GM21576 (cell line): ENCODE data around the gene AANAT.

Source experiments
- ATAC-seq: cut with Tn5 transposase; IDR thresholded peaks from one replicate; pipeline ENCODE4 v1.9.1; 2021; ENCODE audit warnings: mild to moderate bottlenecking, moderate library complexity; ENCODE audit not compliant: unreplicated experiment

AANAT gene

DNA sequence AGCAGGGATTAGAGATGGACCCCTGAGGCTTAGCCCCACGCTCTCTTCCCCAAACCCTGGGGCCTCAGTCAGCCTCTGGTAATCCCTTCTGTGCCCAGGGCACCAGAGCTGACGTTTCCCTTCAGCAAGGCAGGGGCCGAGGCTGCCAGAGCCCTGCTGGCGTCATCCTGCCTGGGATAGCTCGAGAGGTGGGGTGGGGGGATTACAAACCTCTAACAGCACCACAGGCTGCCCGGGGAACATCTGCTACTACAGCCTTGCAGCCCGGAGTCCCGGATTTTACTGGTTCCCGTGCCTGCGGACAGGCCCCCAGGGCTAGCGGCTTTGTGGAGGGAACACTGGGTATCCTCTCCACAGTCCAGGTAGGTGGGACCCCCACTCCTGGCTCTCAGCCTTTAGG is at the start of gene AANAT:
Gene AANAT, plus strand, starts transcription at position 238 of the 400 bp plus-strand sequence. CDS start 1,144 bp downstream, outside the sequence.
- ATAC-seq = no peak

GRCh38 chr17:76419576-76420260 is 47.7 kb upstream of the AANAT start:
- no peak for ATAC-seq

- no peak for ATAC-seq
These were observed 46.9 kb upstream of the AANAT start for GRCh38 chr17:76420356-76421043.

DNA sequence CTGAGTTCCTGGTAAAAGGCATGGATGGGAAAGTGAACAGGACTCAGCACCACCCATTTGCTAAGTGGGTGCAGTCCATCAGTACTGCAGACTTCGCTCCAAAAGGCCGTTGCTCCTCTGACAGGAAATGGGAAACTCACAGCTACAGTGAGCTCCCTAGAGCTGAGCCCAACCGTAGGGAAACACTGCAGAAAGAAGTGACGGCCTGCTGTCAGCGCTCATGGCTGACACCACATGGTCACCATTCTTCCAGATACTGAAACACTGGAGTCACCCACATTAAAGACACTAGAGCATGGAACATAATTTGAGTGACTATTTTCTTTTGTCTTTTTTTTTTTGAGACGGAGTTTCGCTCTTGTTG is 46.4 kb upstream of the AANAT start:
- no peak for ATAC-seq

DNA sequence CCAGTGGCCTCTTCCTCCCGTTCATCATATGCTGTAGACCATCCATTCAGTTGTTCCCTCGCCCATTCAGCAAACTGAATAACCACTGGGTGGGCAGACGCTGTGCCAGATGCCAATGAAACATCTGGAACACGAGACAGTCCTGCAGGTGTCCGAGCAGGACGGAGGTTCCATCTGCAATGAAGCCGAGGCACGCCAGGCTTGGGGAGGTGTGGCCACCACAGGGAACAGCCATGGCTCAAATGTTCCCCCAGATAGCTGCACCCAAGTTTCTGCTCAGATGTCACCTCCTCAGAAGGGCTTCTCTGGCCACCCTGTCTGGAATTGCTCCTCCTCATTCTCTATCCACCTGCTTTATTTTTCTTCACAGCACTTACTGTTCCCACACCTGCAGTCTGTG is 45.0 kb upstream of the AANAT start:
- ATAC-seq = no peak

DNA sequence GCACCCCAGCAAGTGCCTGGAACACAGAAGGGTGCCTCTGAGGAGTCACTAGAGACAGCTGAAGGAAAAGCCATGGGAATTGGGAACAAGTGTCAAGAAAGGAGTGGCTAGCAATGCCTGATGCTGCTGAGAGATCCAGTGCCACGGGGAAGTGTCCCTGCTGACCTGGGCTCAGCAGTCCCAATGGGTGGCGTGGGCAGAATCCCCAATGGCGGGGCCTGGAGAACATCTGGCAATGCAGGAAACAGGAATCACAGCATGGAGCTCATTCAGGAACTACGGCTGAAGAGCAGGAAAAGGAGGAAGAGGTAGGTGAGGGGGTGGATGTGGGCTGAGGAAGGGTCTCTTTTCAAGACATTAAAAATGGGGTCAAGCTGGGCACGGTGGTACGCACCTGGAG is 44.5 kb upstream of the AANAT start:
- ATAC-seq = no peak

DNA sequence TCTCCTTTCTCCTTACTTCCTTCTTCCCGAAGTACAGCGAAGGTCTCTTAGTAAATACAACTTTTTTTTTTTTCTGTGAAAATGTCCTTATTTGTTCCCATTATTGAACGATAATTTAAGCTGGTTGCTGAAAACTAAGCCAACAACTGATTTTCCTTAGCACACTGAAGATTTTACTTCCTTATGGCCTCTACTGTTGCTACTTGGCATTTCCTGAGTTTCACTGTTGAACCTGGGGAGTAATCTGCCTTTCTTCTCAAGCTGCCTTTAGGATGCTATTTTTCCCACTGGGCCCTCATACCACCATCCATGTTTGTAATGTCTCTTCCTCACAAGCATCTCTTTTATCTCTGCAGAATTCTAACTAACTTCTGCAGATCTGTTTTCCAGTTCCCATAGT is 40.5 kb upstream of the AANAT start:
- ATAC-seq = no peak

- no peak for ATAC-seq
These were observed 39.7 kb upstream of the AANAT start for GRCh38 chr17:76427501-76428231.

DNA sequence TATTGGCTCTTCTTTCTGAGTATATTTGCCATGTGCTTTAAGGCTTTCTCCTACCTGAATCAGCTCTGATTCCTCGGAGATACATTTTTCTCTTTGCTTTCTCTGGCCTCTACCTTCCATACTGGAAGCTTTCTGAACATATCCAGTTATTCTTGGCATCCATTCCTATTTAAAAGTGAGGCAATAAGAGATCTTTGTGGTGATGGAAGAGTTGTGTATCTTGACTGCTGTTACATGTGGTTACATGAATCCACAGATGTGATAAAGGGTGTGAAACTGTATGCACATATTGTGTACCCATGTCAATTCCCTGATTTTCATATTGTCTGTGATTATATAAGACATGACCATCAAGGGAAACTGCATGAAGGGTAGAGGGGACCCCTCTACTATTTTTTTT is 38.9 kb upstream of the AANAT start:
- ATAC-seq = no peak

DNA sequence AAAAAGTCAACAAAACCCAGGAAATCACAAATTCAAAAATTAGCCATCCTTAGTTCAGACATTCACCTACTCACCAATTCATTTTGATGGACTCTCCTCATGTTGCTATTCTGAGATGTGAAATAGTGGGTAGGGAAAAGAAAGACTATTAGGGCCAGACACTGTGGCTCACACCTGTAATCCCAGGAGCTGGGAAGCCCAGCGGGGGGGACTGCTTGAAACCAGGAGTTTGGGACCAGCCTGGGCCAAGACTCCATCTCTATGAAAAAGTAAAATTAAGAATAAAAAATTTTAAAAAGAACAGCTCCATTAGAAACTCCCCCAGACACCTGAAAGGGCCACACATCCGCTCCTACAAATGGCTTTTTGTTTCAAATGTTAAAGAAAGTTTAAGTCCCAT is 35.9 kb upstream of the AANAT start:
- no peak for ATAC-seq

DNA sequence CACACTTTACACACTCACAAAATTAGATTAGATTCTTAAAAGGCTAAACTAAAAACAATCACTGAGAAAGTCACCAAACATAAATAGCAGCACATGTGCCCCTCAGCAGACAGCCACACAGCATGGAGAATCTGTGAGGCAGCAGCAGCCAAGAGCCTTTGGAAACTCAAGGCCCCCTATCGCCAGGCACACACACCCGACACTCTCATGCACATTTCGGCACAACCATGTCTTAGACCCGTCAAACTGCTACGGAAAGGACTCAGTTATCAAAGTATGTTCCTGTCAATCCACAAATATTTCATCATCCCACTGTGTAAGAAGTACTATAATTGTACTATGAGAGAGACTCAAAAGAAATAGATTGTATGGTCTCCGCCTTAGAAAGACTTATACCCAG is 35.4 kb upstream of the AANAT start:
- ATAC-seq = no peak

GRCh38 chr17:76432712-76433336 is 34.6 kb upstream of the AANAT start:
- ATAC-seq = no peak

DNA sequence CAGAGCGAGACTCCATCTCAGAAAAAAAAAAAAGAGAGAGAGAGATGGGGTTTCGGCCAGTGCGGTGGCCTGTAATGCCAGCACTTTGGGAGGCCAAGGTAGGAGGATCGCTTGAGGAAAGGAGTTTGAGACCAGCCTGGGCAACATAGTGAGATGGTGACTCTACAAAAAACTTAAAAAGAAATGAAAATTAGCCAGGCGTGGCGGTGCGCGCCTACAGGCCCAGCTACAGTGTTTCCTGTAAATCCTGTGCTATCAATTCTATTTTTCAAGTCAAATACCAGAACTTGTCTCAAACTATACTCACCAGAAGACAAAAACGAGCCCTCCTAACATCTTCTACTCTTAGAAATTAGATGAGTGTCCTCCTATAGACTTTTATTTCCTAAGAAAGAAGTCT is 33.7 kb upstream of the AANAT start:
- no peak for ATAC-seq

DNA sequence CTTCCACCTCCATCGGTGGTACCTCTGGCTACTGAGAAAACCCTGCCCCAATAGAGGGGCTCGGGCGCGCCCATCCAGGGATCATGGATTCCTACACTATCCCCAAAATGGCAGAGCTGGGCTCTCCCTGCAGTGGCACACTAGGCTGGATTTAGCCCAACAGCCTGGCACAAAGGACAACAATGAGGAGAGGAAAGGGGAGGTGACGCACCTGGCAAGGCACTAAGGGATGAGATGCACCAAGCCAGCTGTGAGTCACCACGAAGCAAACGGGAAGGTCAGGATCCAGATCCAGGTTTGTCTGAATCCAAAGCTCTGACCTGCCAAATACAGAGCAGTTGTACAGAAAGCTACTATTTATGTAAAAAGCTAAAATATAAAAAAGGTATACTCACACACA is 32.5 kb upstream of the AANAT start:
- no peak for ATAC-seq

- ATAC-seq = no peak
These were observed 31.7 kb upstream of the AANAT start for GRCh38 chr17:76435751-76436150.

DNA sequence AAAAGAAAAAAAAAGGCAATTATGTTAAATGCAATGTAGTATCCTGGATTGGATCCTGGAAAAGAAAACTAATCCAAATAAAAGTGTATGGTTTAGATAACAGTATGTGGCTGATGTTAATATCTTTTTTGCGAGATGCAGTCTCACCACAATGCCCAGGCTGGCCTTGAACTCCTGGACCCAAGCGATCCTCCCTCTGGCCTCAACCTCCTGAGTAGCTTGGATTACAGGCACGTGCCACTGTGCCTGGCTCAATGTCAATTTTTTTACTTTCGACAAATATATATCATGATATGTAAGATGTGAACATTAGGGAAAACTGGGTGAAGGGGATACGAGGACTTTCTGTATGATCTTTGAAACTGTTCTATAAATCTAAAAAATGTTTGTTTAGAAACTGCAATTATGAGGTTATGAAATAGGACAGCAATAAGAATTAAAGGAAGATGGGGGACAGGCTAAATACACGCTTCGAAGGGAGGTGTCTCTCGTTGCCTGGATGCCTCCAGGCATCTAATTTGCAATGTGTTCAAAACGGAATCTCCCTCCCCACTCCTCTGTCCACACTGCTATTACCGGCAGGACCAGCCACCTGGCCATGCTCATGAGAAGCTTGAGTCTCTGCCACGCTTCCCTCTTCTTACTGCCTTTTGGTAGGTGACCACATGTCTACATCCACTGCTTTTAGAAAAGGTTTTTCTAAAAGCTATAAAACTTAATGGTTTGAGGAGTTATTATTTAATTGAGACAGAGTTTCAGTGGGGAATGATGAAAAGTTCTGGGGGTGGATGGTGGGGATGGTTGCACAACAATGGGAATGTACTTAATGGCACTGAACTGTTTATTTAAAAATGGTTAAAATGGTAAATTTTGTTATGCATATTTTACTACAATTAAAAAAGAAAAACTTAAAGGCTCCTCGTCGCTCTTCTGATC is 29.7 kb upstream of the AANAT start:
- no peak for ATAC-seq

- no peak for ATAC-seq
These were observed 28.5 kb upstream of the AANAT start for GRCh38 chr17:76438906-76439305.

DNA sequence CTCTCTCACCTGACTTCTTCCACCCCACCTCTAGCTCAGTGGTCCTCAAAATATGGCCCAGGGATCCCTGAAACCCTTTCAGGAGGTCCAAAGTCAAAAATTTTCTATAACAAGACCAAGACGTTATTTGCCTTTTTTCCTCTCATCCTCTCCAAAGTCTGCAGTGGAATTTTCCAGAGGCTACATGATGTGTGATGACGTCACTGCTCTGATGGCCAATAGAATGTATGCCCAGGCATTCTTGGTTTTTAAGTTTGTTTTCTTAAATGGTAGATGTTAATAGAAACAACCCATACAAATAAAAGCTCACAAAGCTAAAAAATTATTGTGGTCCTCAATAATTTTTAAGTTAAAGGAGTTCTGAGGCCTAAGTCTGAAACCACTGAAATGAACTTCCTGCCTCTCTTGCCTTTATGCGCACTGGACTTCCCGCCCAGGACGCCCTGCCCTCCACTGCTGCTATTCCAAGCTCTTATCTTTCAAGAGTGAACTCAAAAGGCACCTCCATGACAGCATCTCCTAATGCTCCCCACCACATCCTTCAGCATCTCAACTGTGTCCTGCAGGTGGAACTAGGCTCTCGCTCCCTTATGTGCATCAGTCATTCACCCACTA is 28.0 kb upstream of the AANAT start:
- ATAC-seq = no peak

DNA sequence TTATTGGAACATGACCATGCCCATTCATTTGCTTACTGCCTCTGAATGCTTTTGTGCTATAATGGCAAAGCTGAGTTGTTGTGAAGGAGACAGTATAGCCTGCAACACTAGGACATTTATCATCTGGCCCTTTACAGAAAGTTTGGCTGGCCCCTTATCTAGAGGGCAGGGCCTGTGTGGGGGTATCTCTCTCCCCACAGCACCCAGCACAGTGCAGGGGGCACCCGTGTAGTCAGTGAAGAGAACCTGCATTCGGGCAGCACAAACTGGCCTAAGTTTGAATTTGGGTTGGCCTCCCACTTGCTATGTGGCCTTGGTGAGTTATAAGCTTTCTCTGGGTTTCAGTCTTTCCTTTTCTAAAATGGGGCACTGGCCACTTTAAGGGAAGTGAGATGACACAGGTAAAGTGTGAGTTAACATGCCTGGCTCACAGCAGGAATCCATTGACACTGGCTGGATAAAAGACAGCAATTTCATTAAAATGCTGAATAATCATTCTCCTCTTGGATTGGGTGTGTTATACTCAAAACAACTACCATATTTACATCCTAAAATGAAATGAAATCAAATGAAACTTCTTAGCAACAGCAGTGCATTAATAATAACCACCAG is 26.5 kb upstream of the AANAT start:
- ATAC-seq = no peak
